ENCODE results near the gene SIMC1. TPM values are rescaled to one million over a fixed set of nuclear protein-coding genes. Genes with fewer than 3 reads are reported as not detected.

SIMC1 gene
- total RNA-seq, 1 donor from 2014 or later, result 10.4 TPM

DNA sequence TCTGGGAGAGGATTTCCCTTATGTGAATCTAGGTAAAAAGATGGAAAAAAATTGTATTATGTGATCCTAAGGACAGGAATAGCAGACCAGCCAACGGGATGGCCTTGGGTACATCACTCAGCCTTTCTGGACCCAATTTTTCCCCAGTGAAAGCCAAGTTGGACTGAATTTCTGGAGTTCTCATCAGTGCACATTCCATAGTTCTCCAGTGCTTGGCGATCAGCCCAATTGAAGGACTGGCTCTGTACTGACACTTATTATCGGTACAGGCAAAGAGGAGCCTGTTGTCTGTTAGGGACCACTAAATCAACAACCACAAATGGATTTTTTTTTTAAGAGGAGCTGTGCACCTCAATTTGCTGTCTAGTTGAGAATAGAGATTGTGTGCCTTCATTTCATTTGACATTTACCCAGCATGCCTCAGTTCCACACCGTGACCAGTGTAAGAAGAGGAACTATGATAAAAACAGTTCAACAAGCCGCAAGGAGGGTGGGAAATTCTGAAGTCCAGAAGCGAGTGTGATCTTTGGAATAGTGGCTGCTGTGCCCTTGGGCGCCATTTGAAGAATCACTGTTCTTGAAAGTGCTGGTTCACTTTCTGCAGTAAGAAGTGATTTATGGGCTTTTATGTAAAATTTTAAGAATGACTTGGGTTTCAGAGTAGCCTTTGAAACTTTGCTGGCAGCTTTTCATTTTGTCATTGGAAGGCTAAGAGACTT lies 135.0 kb downstream of the SIMC1 start:
- H3K27ac Mint-ChIP-seq (ENCODE audit: unreplicated experiment), result no peak overlapping the region
- Histone ChIP-seq H3K4me3 (ENCODE audit: insufficient read depth, low read depth, low read length) (no peak overlapping the region), H3K4me1 (ENCODE audit: insufficient read depth, low read length) (no peaks in the 10 kb centered on the region), H3K79me2 (ENCODE audit: insufficient read depth, low read length) (no peaks in the 10 kb centered on the region), H2AFZ (ENCODE audit: low read depth, low read length) (no peak overlapping the region), H3K36me3 (ENCODE audit: insufficient read depth, low read length) (peaks cover 14% of the 10 kb centered on the region), H3K27me3 (ENCODE audit: insufficient read depth, low read length) (no peaks in the 10 kb centered on the region), H3K4me2 (ENCODE audit: low read length) (no peak overlapping the region), H3K27ac (ENCODE audit: low read depth, low read length) (no peak overlapping the region), H3K9ac (ENCODE audit: low read length) (no peak overlapping the region), H3K9me3 (ENCODE audit: insufficient read depth, low read depth, low read length) (no peaks in the 10 kb centered on the region), H4K20me1 (ENCODE audit: insufficient read depth, low read length) (no peaks in the 10 kb centered on the region)
- TF ChIP-seq EZH2 (IDR thresholded peaks at IDR 0.05; ENCODE audit: insufficient read depth, low read length), result no peak
- TF ChIP-seq, protein P1, sequence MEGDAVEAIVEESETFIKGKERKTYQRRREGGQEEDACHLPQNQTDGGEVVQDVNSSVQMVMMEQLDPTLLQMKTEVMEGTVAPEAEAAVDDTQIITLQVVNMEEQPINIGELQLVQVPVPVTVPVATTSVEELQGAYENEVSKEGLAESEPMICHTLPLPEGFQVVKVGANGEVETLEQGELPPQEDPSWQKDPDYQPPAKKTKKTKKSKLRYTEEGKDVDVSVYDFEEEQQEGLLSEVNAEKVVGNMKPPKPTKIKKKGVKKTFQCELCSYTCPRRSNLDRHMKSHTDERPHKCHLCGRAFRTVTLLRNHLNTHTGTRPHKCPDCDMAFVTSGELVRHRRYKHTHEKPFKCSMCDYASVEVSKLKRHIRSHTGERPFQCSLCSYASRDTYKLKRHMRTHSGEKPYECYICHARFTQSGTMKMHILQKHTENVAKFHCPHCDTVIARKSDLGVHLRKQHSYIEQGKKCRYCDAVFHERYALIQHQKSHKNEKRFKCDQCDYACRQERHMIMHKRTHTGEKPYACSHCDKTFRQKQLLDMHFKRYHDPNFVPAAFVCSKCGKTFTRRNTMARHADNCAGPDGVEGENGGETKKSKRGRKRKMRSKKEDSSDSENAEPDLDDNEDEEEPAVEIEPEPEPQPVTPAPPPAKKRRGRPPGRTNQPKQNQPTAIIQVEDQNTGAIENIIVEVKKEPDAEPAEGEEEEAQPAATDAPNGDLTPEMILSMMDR (IDR thresholded peaks at IDR 0.05; ENCODE audit: insufficient read depth, low read depth, low read length), result no peak
- H3K9me3 Mint-ChIP-seq (ENCODE audit: unreplicated experiment), result no peaks in the 10 kb centered on the region
- H3K4me3 Mint-ChIP-seq (ENCODE audit: unreplicated experiment), result no peak overlapping the region
- no peak for DNase-seq (ENCODE audit: low read depth)
- peaks cover 2% of the 10 kb centered on the region for H3K4me1 Mint-ChIP-seq (ENCODE audit: low read depth, unreplicated experiment)
- H3K36me3 Mint-ChIP-seq (ENCODE audit: low read depth, unreplicated experiment), result peaks cover 2% of the 10 kb centered on the region
- no peak for FAIRE-seq
- no peaks in the 10 kb centered on the region for H3K27me3 Mint-ChIP-seq (ENCODE audit: low read depth, unreplicated experiment)

DNA sequence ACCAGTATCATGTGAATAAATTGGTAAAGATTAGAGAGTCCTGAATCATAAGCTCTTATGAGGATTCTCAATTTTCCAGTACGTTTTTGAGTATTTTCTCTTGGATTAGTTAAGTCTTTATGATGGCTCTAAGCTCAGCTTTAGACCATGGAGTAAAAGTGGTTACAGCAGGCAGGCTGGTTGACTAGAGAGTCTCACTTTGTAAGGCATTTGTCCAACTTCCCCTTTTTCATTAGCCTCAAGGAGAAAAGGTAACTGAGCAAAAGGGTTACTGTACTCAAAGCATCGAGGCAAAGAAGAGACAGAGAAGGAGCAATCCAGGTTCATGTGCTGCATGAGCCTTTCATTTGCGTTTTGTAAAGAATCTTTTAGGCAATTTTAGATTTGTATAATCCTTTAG lies 141.7 kb downstream of the SIMC1 start:
- peak; percentile 62 for FAIRE-seq
- Mint-ChIP-seq H3K4me1 (ENCODE audit: low read depth, unreplicated experiment) (no peaks in the 10 kb centered on the region), H3K4me3 (ENCODE audit: unreplicated experiment) (no peak overlapping the region), H3K36me3 (ENCODE audit: low read depth, unreplicated experiment) (peaks cover 13% of the 10 kb centered on the region), H3K27ac (ENCODE audit: unreplicated experiment) (no peak overlapping the region), H3K9me3 (ENCODE audit: unreplicated experiment) (no peaks in the 10 kb centered on the region), H3K27me3 (ENCODE audit: low read depth, unreplicated experiment) (no peaks in the 10 kb centered on the region)
- H3K4me3 ChIP-seq (ENCODE audit: insufficient read depth, low read depth, low read length), result no peak overlapping the region
- peaks cover 18% of the 10 kb centered on the region for H4K20me1 ChIP-seq (ENCODE audit: insufficient read depth, low read length)
- H3K79me2 ChIP-seq (ENCODE audit: insufficient read depth, low read length), result peaks cover 7% of the 10 kb centered on the region
- no peak overlapping the region for H3K27ac ChIP-seq (ENCODE audit: low read depth, low read length)
- no peaks in the 10 kb centered on the region for H3K27me3 ChIP-seq (ENCODE audit: insufficient read depth, low read length)
- no peak overlapping the region for H2AFZ ChIP-seq (ENCODE audit: low read depth, low read length)
- DNase-seq (ENCODE audit: low read depth), result no peak
- TF ChIP-seq EZH2 (IDR thresholded peaks at IDR 0.05; ENCODE audit: insufficient read depth, low read length), result no peak
- no peaks in the 10 kb centered on the region for H3K4me1 ChIP-seq (ENCODE audit: insufficient read depth, low read length)
- peaks cover 22% of the 10 kb centered on the region for H3K36me3 ChIP-seq (ENCODE audit: insufficient read depth, low read length)
- H3K9me3 ChIP-seq (ENCODE audit: insufficient read depth, low read depth, low read length), result no peaks in the 10 kb centered on the region
- H3K9ac ChIP-seq (ENCODE audit: low read length), result no peak overlapping the region
- no peak overlapping the region for H3K4me2 ChIP-seq (ENCODE audit: low read length)

DNA sequence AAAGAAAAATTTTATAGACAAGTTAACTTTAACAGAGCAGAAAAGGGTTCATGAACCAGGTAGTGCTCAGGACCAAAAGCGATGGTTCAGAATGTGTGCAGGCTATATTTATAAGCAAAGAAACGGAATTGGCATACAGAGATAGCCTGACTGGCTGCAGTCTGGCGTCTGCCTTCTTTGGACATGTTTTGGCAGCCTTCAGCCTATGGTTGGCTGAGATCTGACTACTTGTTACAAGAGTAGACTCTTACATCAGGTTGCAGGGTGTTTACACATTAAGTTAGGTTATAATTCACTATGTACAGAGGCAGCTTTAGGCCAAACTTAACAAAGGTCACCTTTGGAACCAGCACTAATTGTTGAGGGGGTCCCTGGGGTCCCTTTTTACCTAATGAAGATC lies 143.2 kb downstream of the SIMC1 start:
- Mint-ChIP-seq H3K36me3 (ENCODE audit: low read depth, unreplicated experiment) (peaks cover 15% of the 10 kb centered on the region), H3K9me3 (ENCODE audit: unreplicated experiment) (no peaks in the 10 kb centered on the region), H3K4me3 (ENCODE audit: unreplicated experiment) (no peak overlapping the region), H3K27me3 (ENCODE audit: low read depth, unreplicated experiment) (no peaks in the 10 kb centered on the region), H3K4me1 (ENCODE audit: low read depth, unreplicated experiment) (no peaks in the 10 kb centered on the region), H3K27ac (ENCODE audit: unreplicated experiment) (no peak overlapping the region)
- Histone ChIP-seq H3K9ac (ENCODE audit: low read length) (no peak overlapping the region), H3K4me2 (ENCODE audit: low read length) (no peak overlapping the region), H3K4me3 (ENCODE audit: insufficient read depth, low read depth, low read length) (no peak overlapping the region), H2AFZ (ENCODE audit: low read depth, low read length) (no peak overlapping the region), H3K27me3 (ENCODE audit: insufficient read depth, low read length) (no peaks in the 10 kb centered on the region), H3K79me2 (ENCODE audit: insufficient read depth, low read length) (peaks cover 23% of the 10 kb centered on the region), H3K4me1 (ENCODE audit: insufficient read depth, low read length) (no peaks in the 10 kb centered on the region), H3K9me3 (ENCODE audit: insufficient read depth, low read depth, low read length) (no peaks in the 10 kb centered on the region), H3K36me3 (ENCODE audit: insufficient read depth, low read length) (peaks cover 27% of the 10 kb centered on the region), H3K27ac (ENCODE audit: low read depth, low read length) (no peak overlapping the region), H4K20me1 (ENCODE audit: insufficient read depth, low read length) (peaks cover 31% of the 10 kb centered on the region)
- TF ChIP-seq EZH2 (IDR thresholded peaks at IDR 0.05; ENCODE audit: insufficient read depth, low read length), result no peak
- TF ChIP-seq, protein P1 (IDR thresholded peaks at IDR 0.05; ENCODE audit: insufficient read depth, low read depth, low read length), result no peak
- no peak for DNase-seq (ENCODE audit: low read depth)
- no peak for FAIRE-seq
